ENCODE results near the gene POLN. TPM values are rescaled to one million over a fixed set of nuclear protein-coding genes. Genes with fewer than 3 reads are reported as not detected.

POLN gene
- total RNA-seq, 4 donors from 2014 or later: 3.3 to 9.6 (median 5.5) TPM

DNA sequence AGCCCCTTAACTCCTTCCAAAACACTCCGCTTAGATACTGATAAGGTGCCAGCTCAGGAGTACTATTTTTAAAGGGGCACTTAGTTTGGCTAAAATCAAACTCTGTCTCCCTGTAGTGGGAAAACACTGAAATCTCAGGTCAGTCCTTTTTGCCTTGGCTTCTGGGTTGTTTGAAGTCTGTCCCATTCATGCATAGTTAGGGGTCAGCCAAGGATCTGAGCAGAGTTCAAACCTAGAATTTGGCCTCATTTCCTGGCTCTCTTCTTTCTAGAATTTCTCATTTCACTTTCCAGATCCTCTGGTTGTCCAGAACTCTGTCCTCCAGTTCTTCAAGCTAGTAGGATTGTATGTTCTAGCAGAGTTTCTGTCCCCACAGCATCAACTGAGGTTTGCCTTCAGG lies 151.3 kb downstream of the POLN start:
- H3K4me1 ChIP-seq: peaks cover 0 to 3% (median 0%) of the 10 kb centered on the region in 4 donors
- no peak for TF ChIP-seq EP300 (IDR thresholded peaks at IDR 0.05)
- TF ChIP-seq, protein P1, sequence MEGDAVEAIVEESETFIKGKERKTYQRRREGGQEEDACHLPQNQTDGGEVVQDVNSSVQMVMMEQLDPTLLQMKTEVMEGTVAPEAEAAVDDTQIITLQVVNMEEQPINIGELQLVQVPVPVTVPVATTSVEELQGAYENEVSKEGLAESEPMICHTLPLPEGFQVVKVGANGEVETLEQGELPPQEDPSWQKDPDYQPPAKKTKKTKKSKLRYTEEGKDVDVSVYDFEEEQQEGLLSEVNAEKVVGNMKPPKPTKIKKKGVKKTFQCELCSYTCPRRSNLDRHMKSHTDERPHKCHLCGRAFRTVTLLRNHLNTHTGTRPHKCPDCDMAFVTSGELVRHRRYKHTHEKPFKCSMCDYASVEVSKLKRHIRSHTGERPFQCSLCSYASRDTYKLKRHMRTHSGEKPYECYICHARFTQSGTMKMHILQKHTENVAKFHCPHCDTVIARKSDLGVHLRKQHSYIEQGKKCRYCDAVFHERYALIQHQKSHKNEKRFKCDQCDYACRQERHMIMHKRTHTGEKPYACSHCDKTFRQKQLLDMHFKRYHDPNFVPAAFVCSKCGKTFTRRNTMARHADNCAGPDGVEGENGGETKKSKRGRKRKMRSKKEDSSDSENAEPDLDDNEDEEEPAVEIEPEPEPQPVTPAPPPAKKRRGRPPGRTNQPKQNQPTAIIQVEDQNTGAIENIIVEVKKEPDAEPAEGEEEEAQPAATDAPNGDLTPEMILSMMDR (IDR thresholded peaks at IDR 0.05): no peak
- TF ChIP-seq POLR2A (IDR thresholded peaks at IDR 0.05): no peak
- H3K27me3 ChIP-seq: no peaks in the 10 kb centered on the region
- H3K36me3 ChIP-seq: peaks cover 0 to 15% (median 0%) of the 10 kb centered on the region in 3 donors
- H3K27ac ChIP-seq: no peak overlapping the region
- H3K9me3 ChIP-seq: peaks cover 0 to 2% (median 0%) of the 10 kb centered on the region in 4 donors
- H3K4me3 ChIP-seq: no peak overlapping the region
- no peak for DNase-seq (ENCODE audit: low spot score in 2 of 2)
- WGBS, 2 donors: 89 to 100% methylated on average over 1 of the region's 1 CpG

GRCh38 chr4:2089222-2089621 lies 152.7 kb downstream of the POLN start:
- H3K27me3 ChIP-seq: no peaks in the 10 kb centered on the region
- no peak for DNase-seq (ENCODE audit: low spot score in 2 of 2)
- no peak overlapping the region for H3K4me3 ChIP-seq
- H3K9me3 ChIP-seq: no peaks in the 10 kb centered on the region
- WGBS, 2 donors: 51 to 57% methylated on average over 1 of the region's 1 CpG
- peaks cover 0 to under 1% (median 0%) of the 10 kb centered on the region in 3 donors for H3K36me3 ChIP-seq
- no peak for TF ChIP-seq POLR2A (IDR thresholded peaks at IDR 0.05)
- TF ChIP-seq, protein P1 (IDR thresholded peaks at IDR 0.05): no peak
- no peak for TF ChIP-seq EP300 (IDR thresholded peaks at IDR 0.05)
- H3K4me1 ChIP-seq: peaks cover 0 to 3% (median 0%) of the 10 kb centered on the region in 4 donors
- H3K27ac ChIP-seq: no peak overlapping the region

- Histone ChIP-seq H3K36me3 (no peaks in the 10 kb centered on the region), H3K4me1 (peaks cover 0 to under 1% (median 0%) of the 10 kb centered on the region in 4 donors)
Observed at GRCh38 chr4:2087170-2087569, 154.8 kb downstream of the POLN start.

GRCh38 chr4:2085496-2085901 lies 156.4 kb downstream of the POLN start:
- 95 to 96% methylated on average over 8 of the region's 8 CpGs for WGBS, 2 donors
- no peaks in the 10 kb centered on the region for H3K4me1 ChIP-seq
- no peak for DNase-seq (ENCODE audit: low spot score in 2 of 2)
- no peaks in the 10 kb centered on the region for H3K27me3 ChIP-seq
- no peaks in the 10 kb centered on the region for H3K9me3 ChIP-seq
- H3K27ac ChIP-seq: no peak overlapping the region
- no peaks in the 10 kb centered on the region for H3K36me3 ChIP-seq
- no peak overlapping the region for H3K4me3 ChIP-seq
- TF ChIP-seq, protein P1 (IDR thresholded peaks at IDR 0.05): no peak
- TF ChIP-seq EP300 (IDR thresholded peaks at IDR 0.05): no peak

More at GRCh38 chr4:2087170-2087569, 154.8 kb downstream of the POLN start:
- DNase-seq (ENCODE audit: low spot score in 2 of 2): no peak
- no peaks in the 10 kb centered on the region for H3K9me3 ChIP-seq
- H3K4me3 ChIP-seq: no peak overlapping the region
- no peak overlapping the region for H3K27ac ChIP-seq
- H3K27me3 ChIP-seq: no peaks in the 10 kb centered on the region
- TF ChIP-seq, protein P1 (IDR thresholded peaks at IDR 0.05): no peak
- TF ChIP-seq EP300 (IDR thresholded peaks at IDR 0.05) (no peak), POLR2A (IDR thresholded peaks at IDR 0.05) (no peak)

DNA sequence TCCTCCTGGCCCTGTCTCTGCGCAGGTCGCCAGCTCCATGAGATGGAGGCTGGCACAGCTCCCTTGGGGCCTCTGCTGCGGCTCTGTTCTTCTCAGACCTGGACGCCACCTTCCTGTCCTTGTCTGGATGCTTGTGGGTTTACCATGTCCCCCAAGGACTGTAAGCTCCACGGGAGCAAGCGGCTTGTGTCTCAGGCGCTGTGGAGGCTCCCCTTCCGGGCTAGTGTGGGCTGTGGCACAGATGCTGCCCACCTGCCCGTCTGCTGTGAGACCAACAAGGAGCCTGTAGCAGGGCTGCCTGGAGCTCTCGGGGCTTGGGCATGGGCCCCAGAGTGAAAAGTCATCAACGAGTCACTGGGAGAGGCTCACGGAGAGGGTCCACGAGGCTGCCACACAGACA lies 157.6 kb downstream of the POLN start:
- H3K9me3 ChIP-seq: no peaks in the 10 kb centered on the region
- 88 to 93% methylated on average over 12 to 13 of the region's 13 CpGs for WGBS, 2 donors
- DNase-seq (ENCODE audit: low spot score in 2 of 2): no peak
- TF ChIP-seq EP300 (IDR thresholded peaks at IDR 0.05): no peak
- TF ChIP-seq POLR2A (IDR thresholded peaks at IDR 0.05): no peak
- TF ChIP-seq, protein P1 (IDR thresholded peaks at IDR 0.05): no peak
- no peaks in the 10 kb centered on the region for H3K27me3 ChIP-seq
- H3K36me3 ChIP-seq: no peaks in the 10 kb centered on the region
- H3K27ac ChIP-seq: no peak overlapping the region
- no peaks in the 10 kb centered on the region for H3K4me1 ChIP-seq
- no peak overlapping the region for H3K4me3 ChIP-seq

Data from tibial nerve (tissue), 4 donors.